HCT116 (cell line): ENCODE data around the gene MOV10L1.

Experiments
- CTCF ChIP-seq, 3 experiments: fragments of 200-600 bp in 1 of 3; sonication (generic) in 1 of 3; IDR thresholded peaks in 2 of 3; conservative IDR thresholded peaks in 1 of 3; 2 replicates each; pipeline ENCODE4 v1.5.1; 2012 to 2017; ENCODE audit warnings: low read depth in 2 of 3, low read length in 2 of 3, antibody characterized with exemption in 1 of 3, borderline replicate concordance in 1 of 3, control low read depth in 1 of 3, mild to moderate bottlenecking in 1 of 3, mixed read lengths in 1 of 3, mixed run types in 1 of 3, moderate library complexity in 1 of 3; ENCODE audit not compliant: insufficient read depth in 1 of 3
- ZFX ChIP-seq: fragments of 450-650 bp; IDR thresholded peaks from 2 replicates; pipeline ENCODE4 v1.6.1; 2017

- TF ChIP-seq ZFX (no peak), CTCF (IDR thresholded peaks at IDR 0.05 in 2 of 3, conservative IDR thresholded peaks at IDR 0.05 in 1 of 3; ENCODE audit: borderline replicate concordance in 1 of 3, insufficient read depth in 1 of 3, low read depth in 2 of 3, low read length in 2 of 3) (no peak)
Measured at GRCh38 chr22:50175921-50176849, 86.4 kb downstream of the MOV10L1 start.
